Heart left ventricle (tissue), 13 donors: Measurements from ENCODE around the gene TMEM120B.

ENCODE experiments used
- CTCF ChIP-seq, 12 donors: fragments of 200-600 bp; sonication (generic) in 4 of 12; IDR thresholded peaks; one replicate each; pipeline versions ENCODE4 v1.5.0 to v1.8.0; 2018 to 2022; ENCODE audit warnings: antibody characterized with exemption in 12 of 12, mild to moderate bottlenecking in 5 of 12
- POLR2A ChIP-seq, 2 donors: fragments of 450-650 bp; IDR thresholded peaks; one replicate each; pipeline ENCODE4 v1.6.1; 2017; ENCODE audit warnings: antibody characterized with exemption in 2 of 2, mild to moderate bottlenecking in 2 of 2, moderate library complexity in 2 of 2
- donor health status: ischemic (EF 13 %, LVEDD 7.1; RV severe dilation, severe dysfunction).
- donor health status: DM: no; HTN: yes; CAD: no.
- donor health status: DM: no; HTN: no; CAD: no.
- donor health status: ischemic (EF 25% LVEDD 6.9; RV normal size, moderate dysfunction).
- donor health status: ischemic (EF 25% LVEDD 5.7; RV mildly dilated, moderate dysfunction).
- donor health status: ischemic (EF 35%, LVEDD 5.7; RV mildly dilated, moderate dysfunction).
- donor health status: nonischemic (EF 11% LVEDD 7.7; RV severe dilation, severe dysfunction).
- donor health status: DM: yes; HTN: yes; CAD: no.
- donor health status: PGD.
- donor health status: ischemic (EF 29% LVEDD 5.4; RV normal size, mild dysfunction).
- donor health status: nonischemic (EF 23%, LVEDD 6.1; RV moderate dilation, normal function).

- TF ChIP-seq CTCF (IDR thresholded peaks at IDR 0.05): peak in 6 of 12 donors; percentile 7 to 41 (median 32)
- TF ChIP-seq POLR2A (IDR thresholded peaks at IDR 0.05): no peak
Measured at GRCh38 chr12:121812320-121812871, 99.8 kb downstream of the TMEM120B start.
